Calu3 (cell line): ENCODE results near the gene RFNG. TPM values are rescaled to one million over a fixed set of nuclear protein-coding genes. Genes with fewer than 3 reads are reported as not detected.

Experiments used
- BruUV-seq: library from RNA; stranded (reverse); fragments of 400-500 nt; replicated peaks from 2 replicates; lab custom pipeline; 2021; lab: Mats Ljungman, UMichigan
- CTCF ChIA-PET: fragments of 300-600 bp; sonication (Branson Sonifier 250); formaldehyde crosslinking; loops from one replicate; lab custom pipeline; 2022; ENCODE audit warnings: antibody characterized with exemption; lab: Charles Lee
- DNase-seq: peaks from one replicate; pipeline ENCODE4 v3.0.0; 2022
- H3K27ac Mint-ChIP-seq: one replicate; pipeline ENCODE4 v1.8.0; 2022; ENCODE audit warnings: mixed read lengths; ENCODE audit not compliant: unreplicated experiment
- H3K27me3 Mint-ChIP-seq: one replicate; pipeline ENCODE4 v1.8.0; 2022; ENCODE audit warnings: mixed read lengths; ENCODE audit not compliant: unreplicated experiment
- H3K36me3 Mint-ChIP-seq: one replicate; pipeline ENCODE4 v1.8.0; 2022; ENCODE audit warnings: mild to moderate bottlenecking, moderate library complexity, mixed read lengths; ENCODE audit not compliant: insufficient read depth, unreplicated experiment
- H3K4me1 Mint-ChIP-seq: one replicate; pipeline ENCODE4 v1.8.0; 2022; ENCODE audit warnings: mild to moderate bottlenecking, low read depth, mixed read lengths; ENCODE audit not compliant: unreplicated experiment
- H3K4me3 Mint-ChIP-seq: one replicate; pipeline ENCODE4 v1.8.0; 2022; ENCODE audit warnings: mild to moderate bottlenecking, low read depth, moderate library complexity, mixed read lengths; ENCODE audit not compliant: unreplicated experiment
- H3K9me3 Mint-ChIP-seq: one replicate; pipeline ENCODE4 v1.8.0; 2022; ENCODE audit warnings: low read depth, mixed read lengths; ENCODE audit not compliant: unreplicated experiment
- intact Hi-C: fragments of 100-400 bp; cut with micrococcal nuclease; formaldehyde crosslinking; loops from one replicate; pipeline ENCODE4 v1.10.0; 2022; ENCODE audit not compliant: unreplicated experiment
- total RNA-seq: library from RNA; stranded (reverse); gene quantifications from 2 replicates; pipeline ENCODE4 v1.2.3, GENCODE V29; 2022
- TF ChIP-seq, protein P1 (sequence below): fragments of 200-600 bp; IDR thresholded peaks from one replicate; pipeline ENCODE4 v1.8.0; 2022; ENCODE audit warnings: antibody characterized with exemption; ENCODE audit not compliant: unreplicated experiment

Gene RFNG
- total RNA-seq, 1 experiment from 2014 or later: 33.5 TPM

DNA sequence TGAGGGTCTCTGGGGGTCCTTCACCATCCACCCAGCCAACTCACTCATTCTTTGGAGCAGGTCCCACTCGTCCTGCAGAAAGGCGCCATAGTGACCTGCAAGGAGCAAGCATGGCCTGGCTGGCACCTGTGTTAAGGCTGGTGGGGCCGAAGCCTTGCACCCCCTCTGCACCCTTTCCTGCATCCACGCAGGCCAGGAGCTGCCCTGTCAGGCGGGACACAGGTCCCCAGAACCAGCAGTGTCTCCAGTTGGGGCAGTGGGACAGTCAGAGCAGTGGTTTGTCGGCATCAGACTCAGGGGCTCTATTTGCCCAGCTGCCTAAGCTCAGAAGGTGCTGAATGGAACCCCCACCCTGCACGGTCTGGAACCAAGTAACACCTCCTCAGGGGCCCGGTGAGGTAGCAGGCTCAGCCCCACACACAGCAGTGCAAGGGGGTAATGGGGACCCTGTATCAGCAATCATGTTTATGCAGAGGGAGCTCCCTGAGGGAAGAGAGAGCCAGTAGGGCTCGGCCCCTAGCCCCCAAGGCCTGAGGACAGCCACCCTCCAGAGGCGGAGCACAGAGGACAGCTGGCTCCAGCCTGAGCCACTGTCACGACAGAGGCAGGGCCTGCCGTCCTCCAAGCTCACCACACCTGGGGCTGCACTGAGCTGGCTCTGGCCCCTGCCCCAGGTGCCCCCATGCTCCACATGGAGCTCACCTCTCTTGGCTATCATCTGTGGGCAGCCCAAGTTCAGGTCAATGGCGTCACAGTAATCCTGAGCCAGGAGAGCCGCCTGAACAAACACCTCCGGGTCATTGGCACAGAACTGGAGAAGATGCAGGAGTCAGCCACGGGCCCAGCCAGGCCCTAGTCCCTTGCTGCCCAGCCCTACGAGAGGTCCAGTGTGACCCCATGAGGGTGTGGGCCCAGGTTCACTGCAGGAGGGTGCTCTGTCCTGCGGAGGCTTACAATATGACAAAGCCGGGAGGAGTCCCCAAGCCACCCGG is 12.1 kb upstream of the RFNG start:
- CTCF ChIA-PET: no interaction called here
- intact Hi-C loops: no loop called here
- no TSS peak for BruUV-seq
- peak overlapping the region; percentile 20 for H3K27ac Mint-ChIP-seq
- no peaks in the 10 kb centered on the region for H3K9me3 Mint-ChIP-seq
- H3K27me3 Mint-ChIP-seq: no peaks in the 10 kb centered on the region
- no peaks in the 10 kb centered on the region for H3K4me1 Mint-ChIP-seq
- peak overlapping the region; percentile 74 for H3K4me3 Mint-ChIP-seq
- DNase-seq: no peak
- H3K36me3 Mint-ChIP-seq: peaks cover 46% of the 10 kb centered on the region
- TF ChIP-seq, protein P1, sequence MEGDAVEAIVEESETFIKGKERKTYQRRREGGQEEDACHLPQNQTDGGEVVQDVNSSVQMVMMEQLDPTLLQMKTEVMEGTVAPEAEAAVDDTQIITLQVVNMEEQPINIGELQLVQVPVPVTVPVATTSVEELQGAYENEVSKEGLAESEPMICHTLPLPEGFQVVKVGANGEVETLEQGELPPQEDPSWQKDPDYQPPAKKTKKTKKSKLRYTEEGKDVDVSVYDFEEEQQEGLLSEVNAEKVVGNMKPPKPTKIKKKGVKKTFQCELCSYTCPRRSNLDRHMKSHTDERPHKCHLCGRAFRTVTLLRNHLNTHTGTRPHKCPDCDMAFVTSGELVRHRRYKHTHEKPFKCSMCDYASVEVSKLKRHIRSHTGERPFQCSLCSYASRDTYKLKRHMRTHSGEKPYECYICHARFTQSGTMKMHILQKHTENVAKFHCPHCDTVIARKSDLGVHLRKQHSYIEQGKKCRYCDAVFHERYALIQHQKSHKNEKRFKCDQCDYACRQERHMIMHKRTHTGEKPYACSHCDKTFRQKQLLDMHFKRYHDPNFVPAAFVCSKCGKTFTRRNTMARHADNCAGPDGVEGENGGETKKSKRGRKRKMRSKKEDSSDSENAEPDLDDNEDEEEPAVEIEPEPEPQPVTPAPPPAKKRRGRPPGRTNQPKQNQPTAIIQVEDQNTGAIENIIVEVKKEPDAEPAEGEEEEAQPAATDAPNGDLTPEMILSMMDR: no peak

DNA sequence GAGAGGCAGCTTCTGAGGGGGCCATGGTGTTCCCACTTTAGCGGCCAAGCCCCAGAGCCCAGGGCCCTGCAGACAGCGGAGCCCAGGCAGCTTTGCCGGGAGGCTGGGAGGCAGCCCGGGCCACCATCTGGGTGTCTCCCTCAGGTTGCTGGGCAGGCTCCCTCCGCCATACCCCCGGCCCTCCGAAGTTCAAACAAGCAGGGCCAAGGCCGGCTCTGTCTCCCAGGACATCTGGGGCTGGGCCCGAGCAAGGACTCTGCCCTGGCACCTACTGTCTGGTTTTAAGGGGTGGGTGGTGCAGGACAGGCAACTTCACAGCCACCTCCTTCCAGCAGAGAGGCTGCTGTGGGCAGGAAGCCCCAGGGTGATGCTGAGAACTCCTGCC is 11.4 kb upstream of the RFNG start:
- BruUV-seq: no TSS peak
- no peaks in the 10 kb centered on the region for H3K4me1 Mint-ChIP-seq
- no peak overlapping the region for H3K27ac Mint-ChIP-seq
- no peaks in the 10 kb centered on the region for H3K9me3 Mint-ChIP-seq
- no peaks in the 10 kb centered on the region for H3K27me3 Mint-ChIP-seq
- no peak overlapping the region for H3K4me3 Mint-ChIP-seq
- H3K36me3 Mint-ChIP-seq: peaks cover 51% of the 10 kb centered on the region
- TF ChIP-seq, protein P1: no peak
- CTCF ChIA-PET: no interaction called here
- intact Hi-C loops: no loop called here
- no peak for DNase-seq

DNA sequence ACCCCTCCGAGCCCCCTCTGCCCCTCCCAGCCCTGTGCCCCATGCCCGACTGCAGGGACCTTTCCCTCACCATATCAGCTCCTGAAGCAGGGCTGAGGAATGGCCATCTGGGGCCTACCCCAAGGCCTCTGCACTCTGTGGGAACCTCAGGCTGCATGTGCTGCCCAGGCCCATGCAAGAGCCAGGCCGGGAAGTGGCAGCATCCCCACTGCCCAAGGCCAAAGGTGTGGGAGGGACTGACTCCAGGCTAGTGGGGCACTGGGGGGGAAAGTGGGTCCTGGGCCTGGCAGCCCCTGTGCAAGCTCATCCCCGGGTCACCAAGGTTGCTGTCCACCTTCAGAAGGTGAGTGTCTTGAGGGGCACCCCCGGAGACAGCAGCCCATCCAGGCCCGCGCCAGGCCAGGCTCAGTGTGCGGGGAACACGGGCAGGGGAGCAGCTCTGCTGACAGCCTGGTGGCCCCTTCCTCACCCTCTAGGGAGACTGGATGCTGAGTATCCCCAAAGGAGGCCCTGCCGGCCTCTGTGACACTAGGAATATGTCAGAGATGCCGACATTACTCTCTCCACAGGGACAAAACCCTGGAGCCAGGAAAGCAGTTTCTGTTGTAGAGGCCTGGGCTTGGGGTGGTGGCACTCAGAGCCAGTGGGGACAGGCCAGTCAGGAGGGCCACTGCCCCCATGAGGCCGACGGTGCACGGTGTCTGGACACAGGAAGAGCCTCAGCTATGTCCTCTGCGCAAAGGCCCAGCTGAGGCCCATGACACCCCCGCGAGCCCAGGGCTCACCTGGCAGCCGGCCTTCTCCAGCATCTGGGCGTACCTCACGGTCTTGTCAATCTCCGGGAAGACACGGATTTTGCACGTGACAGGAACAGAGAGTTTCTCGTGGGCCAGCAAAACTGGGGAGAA is 10.7 kb upstream of the RFNG start:
- H3K27ac Mint-ChIP-seq: no peak overlapping the region
- TF ChIP-seq, protein P1: no peak
- H3K36me3 Mint-ChIP-seq: peaks cover 58% of the 10 kb centered on the region
- BruUV-seq: no TSS peak
- CTCF ChIA-PET: no interaction called here
- no peaks in the 10 kb centered on the region for H3K4me1 Mint-ChIP-seq
- intact Hi-C loops: no loop called here
- no peaks in the 10 kb centered on the region for H3K27me3 Mint-ChIP-seq
- no peaks in the 10 kb centered on the region for H3K9me3 Mint-ChIP-seq
- DNase-seq: no peak
- H3K4me3 Mint-ChIP-seq: no peak overlapping the region

DNA sequence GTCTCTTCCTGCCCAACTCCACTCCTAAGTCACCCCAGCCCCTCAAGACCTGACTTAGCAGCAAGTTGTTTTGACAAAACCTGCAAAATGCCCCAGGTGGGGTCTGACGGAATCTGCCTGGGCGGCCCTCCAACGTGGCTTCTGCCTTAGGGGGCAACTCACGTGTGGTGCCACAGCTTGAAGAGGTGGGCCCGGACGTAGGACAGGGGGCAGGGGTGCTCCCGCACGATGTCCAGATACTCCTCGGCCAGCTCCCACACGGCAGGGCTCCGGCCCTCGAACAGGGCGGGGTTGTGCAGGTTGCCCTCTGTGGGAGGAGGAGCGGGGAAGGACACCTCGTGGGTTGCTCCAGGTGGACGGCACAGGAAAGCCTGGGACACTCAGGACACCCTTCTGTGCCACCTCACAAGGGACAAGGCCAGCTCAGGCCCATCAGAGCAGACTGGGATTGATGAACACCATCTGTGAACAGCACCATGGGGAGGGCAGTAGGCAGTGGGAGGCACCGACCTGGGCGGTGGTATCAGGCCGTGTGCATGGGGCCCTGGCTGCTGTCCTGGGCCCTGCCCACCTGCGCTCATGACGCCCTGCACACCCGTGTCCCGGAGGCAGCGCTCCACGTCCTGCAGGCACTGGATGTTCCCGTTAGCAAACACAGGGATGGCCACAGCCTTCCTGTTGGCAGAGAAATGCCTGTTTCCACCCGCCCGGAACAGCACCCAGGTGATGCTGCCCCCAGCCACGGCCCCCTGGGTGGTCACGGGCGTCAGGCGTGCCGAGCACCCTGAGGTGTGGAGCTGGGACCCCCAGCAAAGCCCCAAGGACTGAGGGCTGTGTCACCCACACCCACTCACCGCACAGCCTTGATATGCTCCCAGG is 9.7 kb upstream of the RFNG start:
- no TSS peak for BruUV-seq
- Mint-ChIP-seq H3K27me3 (no peaks in the 10 kb centered on the region), H3K36me3 (peaks cover 64% of the 10 kb centered on the region), H3K4me3 (no peak overlapping the region), H3K27ac (no peak overlapping the region), H3K4me1 (no peaks in the 10 kb centered on the region), H3K9me3 (no peaks in the 10 kb centered on the region)
- CTCF ChIA-PET: no interaction called here
- TF ChIP-seq, protein P1: no peak
- intact Hi-C loops: no loop called here
- no peak for DNase-seq
